IMR-90 (cell line): Measurements from ENCODE around the gene DPH2. TPM values are rescaled to one million over a fixed set of nuclear protein-coding genes. Genes with fewer than 3 reads are reported as not detected.

Experiments
- ATAC-seq: fragments of 200-7000 bp; cut with Tn5 transposase; 2 replicates; pipeline ENCODE4 v1.9.1; 2020; ENCODE audit warnings: low read depth, mild to moderate bottlenecking, moderate library complexity
- BruUV-seq: library from RNA; stranded (reverse); fragments of 400-500 nt; replicated peaks from 2 replicates; lab custom pipeline; 2021; lab: Mats Ljungman, UMichigan
- CTCF ChIA-PET: fragments of 300-600 bp; formaldehyde crosslinking; extraction: SDS; loops from one replicate; lab custom pipeline; 2021; ENCODE audit warnings: antibody characterized with exemption; lab: Yijun Ruan, JAX
- POLR2A ChIA-PET: fragments of 300-600 bp; sonication (Branson Sonifier 250); formaldehyde crosslinking; loops from one replicate; lab custom pipeline; 2022; ENCODE audit warnings: antibody characterized with exemption; ENCODE audit not compliant: unreplicated experiment; lab: Charles Lee
- DNase-seq: peaks from one replicate; pipeline ENCODE4 v3.0.0; 2013
- H2AFZ ChIP-seq: replicated peaks from 2 replicates; pipeline ENCODE3; 2013; ENCODE audit warnings: low read length, mild to moderate bottlenecking; ENCODE audit not compliant: poor library complexity
- H2AK5ac ChIP-seq: 2 replicates; pipeline ENCODE4 v1.6.1; 2013; ENCODE audit warnings: low read depth, low read length, inconsistent platforms
- H2AK9ac ChIP-seq: replicated peaks from 2 replicates; pipeline ENCODE3; 2013; ENCODE audit warnings: mild to moderate bottlenecking, low read depth, low read length, moderate library complexity; ENCODE audit not compliant: poor library complexity
- H2BK120ac ChIP-seq: 2 replicates; pipeline ENCODE4 v1.6.1; 2013; ENCODE audit warnings: low read depth, low read length, inconsistent platforms
- H2BK15ac ChIP-seq: 3 replicates; pipeline ENCODE4 v1.6.1; 2013; ENCODE audit warnings: low read depth, low read length, inconsistent platforms
- H2BK20ac ChIP-seq: 2 replicates; pipeline ENCODE4 v1.6.1; 2013; ENCODE audit warnings: low read depth, mild to moderate bottlenecking, inconsistent platforms, low read length, moderate library complexity
- H2BK5ac ChIP-seq: 2 replicates; pipeline ENCODE4 v1.6.1; 2013; ENCODE audit warnings: mild to moderate bottlenecking, low read depth, low read length, inconsistent platforms; ENCODE audit not compliant: poor library complexity, severe bottlenecking
- H3K14ac ChIP-seq: replicated peaks from 2 replicates; pipeline ENCODE4 v1.6.1; 2013; ENCODE audit warnings: low read depth, low read length, inconsistent platforms
- H3K18ac ChIP-seq: 2 replicates; pipeline ENCODE4 v1.6.1; 2013; ENCODE audit warnings: low read depth, low read length, control low read depth
- H3K23ac ChIP-seq: 2 replicates; pipeline ENCODE4 v1.6.1; 2013; ENCODE audit warnings: low read depth, low read length, inconsistent platforms
- H3K27ac ChIP-seq: 2 replicates; pipeline ENCODE4 v1.5.1; 2013; ENCODE audit warnings: mild to moderate bottlenecking, control low read depth, low read length; ENCODE audit not compliant: insufficient read depth
- H3K27me3 ChIP-seq: 2 replicates; pipeline ENCODE4 v1.6.1; 2013; ENCODE audit warnings: low read length; ENCODE audit not compliant: control insufficient read depth, insufficient read depth
- H3K36me3 ChIP-seq: 2 replicates; pipeline ENCODE4 v1.6.1; 2013; ENCODE audit warnings: low read length, mixed read lengths; ENCODE audit not compliant: control insufficient read depth, insufficient read depth
- H3K4ac ChIP-seq: 2 replicates; pipeline ENCODE4 v1.6.1; 2013; ENCODE audit warnings: low read depth, low read length, inconsistent platforms
- H3K4me1 ChIP-seq: 2 replicates; pipeline ENCODE4 v1.6.1; 2013; ENCODE audit warnings: low read length, mixed read lengths; ENCODE audit not compliant: control insufficient read depth, insufficient read depth
- H3K4me2 ChIP-seq: 2 replicates; pipeline ENCODE4 v1.6.1; 2013; ENCODE audit warnings: low read depth, mild to moderate bottlenecking, control low read depth, low read length, moderate library complexity
- H3K4me3 ChIP-seq: 2 replicates; pipeline ENCODE4 v1.5.1; 2013; ENCODE audit warnings: low read depth, mild to moderate bottlenecking, control low read depth, low read length, moderate library complexity; ENCODE audit not compliant: insufficient read depth
- H3K56ac ChIP-seq: 2 replicates; pipeline ENCODE4 v1.6.1; 2013; ENCODE audit warnings: low read length, inconsistent platforms; ENCODE audit not compliant: insufficient read depth; ENCODE audit errors: extremely low read depth
- H3K79me1 ChIP-seq, 2 experiments: 2 replicates each; pipeline ENCODE4 v1.6.1; 2013; ENCODE audit warnings: low read length in 2 of 2, inconsistent platforms in 1 of 2, low read depth in 1 of 2
- H3K9ac ChIP-seq: 2 replicates; pipeline ENCODE4 v1.6.1; 2013; ENCODE audit warnings: low read depth, low read length, control low read depth
- H3K9me1 ChIP-seq: 2 replicates; pipeline ENCODE4 v1.6.1; 2013; ENCODE audit warnings: low read length, inconsistent platforms; ENCODE audit not compliant: insufficient read depth
- H3K9me3 ChIP-seq: 2 replicates; pipeline ENCODE4 v1.6.1; 2013; ENCODE audit warnings: low read length; ENCODE audit not compliant: control insufficient read depth, insufficient read depth
- H4K20me1 ChIP-seq: 2 replicates; pipeline ENCODE4 v1.6.1; 2013; ENCODE audit warnings: low read length, inconsistent platforms; ENCODE audit not compliant: insufficient read depth
- H4K5ac ChIP-seq: 2 replicates; pipeline ENCODE4 v1.6.1; 2013; ENCODE audit warnings: mild to moderate bottlenecking, low read depth, low read length, control low read depth
- H4K8ac ChIP-seq, 2 experiments: 2 replicates each; pipeline ENCODE4 v1.6.1; 2013; ENCODE audit warnings: low read depth in 2 of 2, low read length in 2 of 2, control low read depth in 1 of 2, inconsistent platforms in 1 of 2
- H4K91ac ChIP-seq: 2 replicates; pipeline ENCODE4 v1.6.1; 2013; ENCODE audit warnings: low read depth, low read length, inconsistent platforms; ENCODE audit not compliant: insufficient read depth
- BHLHE40 ChIP-seq: fragments of 150-350 bp; IDR thresholded peaks from 2 replicates; pipeline ENCODE4 v1.6.1; 2016; ENCODE audit warnings: mild to moderate bottlenecking, low read depth, low read length
- CEBPB ChIP-seq: IDR thresholded peaks from 2 replicates; pipeline ENCODE4 v1.6.1; 2012; ENCODE audit warnings: low read depth, low read length, improper control_type of control experiment
- MAFK ChIP-seq: IDR thresholded peaks from 2 replicates; pipeline ENCODE4 v1.6.1; 2012; ENCODE audit warnings: low read depth, low read length, improper control_type of control experiment
- POLR2A ChIP-seq: IDR thresholded peaks from 2 replicates; pipeline ENCODE4 v1.6.1; 2012; ENCODE audit warnings: mild to moderate bottlenecking, low read depth, low read length
- RAD21 ChIP-seq: IDR thresholded peaks from 2 replicates; pipeline ENCODE4 v1.6.1; 2012; ENCODE audit warnings: low read length, improper control_type of control experiment
- RFX5 ChIP-seq: IDR thresholded peaks from 2 replicates; pipeline ENCODE4 v1.8.0; 2012; ENCODE audit warnings: low read depth, mild to moderate bottlenecking, low read length, moderate library complexity
- WGBS, 2 experiments: methylation state at CpG; one replicate each; pipeline versions ENCODE4 v1.1.5 to v1.1.7; 2013; ENCODE audit warnings: missing lambda C conversion rate in 2 of 2; ENCODE audit not compliant: insufficient read length in 1 of 2; ENCODE audit errors: extremely low coverage in 2 of 2; 5-methylcytosine and 5-hydroxymethylcytosine counted together
- dilution Hi-C: fragments of 300-500 bp; cut with HindIII; formaldehyde crosslinking; loops from one replicate; pipeline ENCODE4 v1.14.3; 2018; ENCODE audit warnings: low sequenced_read_pairs; ENCODE audit not compliant: unreplicated experiment
- in situ Hi-C: fragments of 300-500 bp; cut with MboI; formaldehyde crosslinking; loops from 3 replicates; pipeline ENCODE4 v1.14.3; 2019; ENCODE audit warnings: low sequenced_read_pairs, inconsistent platforms, mixed read lengths
- intact Hi-C: fragments of 100-400 bp; cut with micrococcal nuclease; formaldehyde crosslinking; loops from 2 replicates; pipeline ENCODE4 v1.10.0; 2022
- polyA plus RNA-seq, 3 experiments: library from polyadenylated mRNA; depleted of rRNA; stranded (reverse); fragments of >200 nt; gene quantifications; 2 replicates each; pipeline ENCODE4 v1.2.3, GENCODE V29; 2012; ENCODE audit warnings: low replicate concordance in 1 of 3
- total RNA-seq: library from RNA; depleted of rRNA; stranded (reverse); fragments of >200 nt; gene quantifications from 2 replicates; pipeline ENCODE4 v1.2.3, GENCODE V29; 2012
- TF ChIP-seq, protein P1 (sequence below): fragments of 150-350 bp; IDR thresholded peaks from 2 replicates; pipeline ENCODE4 v1.6.1; 2016; ENCODE audit warnings: low read depth, mild to moderate bottlenecking, low read length, moderate library complexity, borderline replicate concordance

DPH2 gene
- total and polyA plus RNA-seq, 2 of the 4 experiments (the other 2 are of a cell fraction), result 21.0 to 32.2 TPM

DNA sequence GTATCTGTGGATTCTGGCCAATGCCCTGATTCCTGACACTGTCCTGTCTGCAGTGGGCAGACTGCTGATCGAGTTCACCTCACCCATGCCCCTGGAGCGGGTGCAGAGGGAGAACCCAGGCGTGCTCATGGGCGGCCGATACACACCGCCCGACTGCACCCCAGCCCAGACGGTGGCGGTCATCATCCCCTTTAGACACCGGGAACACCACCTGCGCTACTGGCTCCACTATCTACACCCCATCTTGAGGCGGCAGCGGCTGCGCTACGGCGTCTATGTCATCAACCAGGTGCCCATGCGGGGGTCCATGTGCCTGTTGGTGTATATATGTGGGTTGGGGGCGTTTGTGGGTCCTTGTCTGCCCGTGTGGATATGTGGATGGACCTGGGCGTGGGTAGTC is 11.8 kb downstream of the DPH2 start:
- no peak overlapping the region for H3K4me2 ChIP-seq
- no TSS peak for BruUV-seq
- no peak overlapping the region for H3K14ac ChIP-seq
- H3K36me3 ChIP-seq, result peaks cover 50% of the 10 kb centered on the region
- no peaks in the 10 kb centered on the region for H3K9me3 ChIP-seq
- in situ Hi-C loops, result no loop called here
- peaks cover 42% of the 10 kb centered on the region for H3K9me1 ChIP-seq
- TF ChIP-seq MAFK, result no peak
- TF ChIP-seq POLR2A, result no peak
- no peak for TF ChIP-seq CEBPB
- no peak for TF ChIP-seq RFX5
- no peak for TF ChIP-seq RAD21
- TF ChIP-seq BHLHE40, result no peak
- TF ChIP-seq, protein P1, sequence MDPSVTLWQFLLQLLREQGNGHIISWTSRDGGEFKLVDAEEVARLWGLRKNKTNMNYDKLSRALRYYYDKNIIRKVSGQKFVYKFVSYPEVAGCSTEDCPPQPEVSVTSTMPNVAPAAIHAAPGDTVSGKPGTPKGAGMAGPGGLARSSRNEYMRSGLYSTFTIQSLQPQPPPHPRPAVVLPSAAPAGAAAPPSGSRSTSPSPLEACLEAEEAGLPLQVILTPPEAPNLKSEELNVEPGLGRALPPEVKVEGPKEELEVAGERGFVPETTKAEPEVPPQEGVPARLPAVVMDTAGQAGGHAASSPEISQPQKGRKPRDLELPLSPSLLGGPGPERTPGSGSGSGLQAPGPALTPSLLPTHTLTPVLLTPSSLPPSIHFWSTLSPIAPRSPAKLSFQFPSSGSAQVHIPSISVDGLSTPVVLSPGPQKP, result no peak
- H2BK15ac ChIP-seq, result no peak overlapping the region
- H4K20me1 ChIP-seq, result peaks cover 47% of the 10 kb centered on the region
- CTCF ChIA-PET, result no interaction called here
- H3K27me3 ChIP-seq, result no peaks in the 10 kb centered on the region
- no peak overlapping the region for H2BK5ac ChIP-seq
- H3K4me3 ChIP-seq, result no peak overlapping the region
- 97% methylated on average over 7 of the region's 20 CpGs; no CpG with 5 or more reads in 1 of the 2 experiments for WGBS, 2 experiments
- H3K79me1 ChIP-seq, result peaks cover 42 to 78% of the 10 kb centered on the region in 2 experiments
- intact Hi-C loops, result no loop called here
- H2AK5ac ChIP-seq, result no peak overlapping the region
- no peak overlapping the region for H3K56ac ChIP-seq
- ATAC-seq, result no peak
- H4K91ac ChIP-seq, result no peak overlapping the region
- H3K27ac ChIP-seq, result no peak overlapping the region
- dilution Hi-C loops, result no loop called here
- no peak overlapping the region for H2BK20ac ChIP-seq
- POLR2A ChIA-PET, result no interaction called here
- H4K8ac ChIP-seq, result no peak overlapping the region
- H2AFZ ChIP-seq, result peak overlapping the region; percentile 17
- no peak overlapping the region for H3K4ac ChIP-seq
- no peak overlapping the region for H3K9ac ChIP-seq
- H2BK120ac ChIP-seq, result no peak overlapping the region
- H3K23ac ChIP-seq, result no peak overlapping the region
- DNase-seq, result no peak
- H4K5ac ChIP-seq, result no peak overlapping the region
- peaks cover 24% of the 10 kb centered on the region for H3K4me1 ChIP-seq
- H3K18ac ChIP-seq, result no peak overlapping the region
- H2AK9ac ChIP-seq, result peak overlapping the region; percentile 38
